ENCODE measurements around the gene TCF4.

DNA sequence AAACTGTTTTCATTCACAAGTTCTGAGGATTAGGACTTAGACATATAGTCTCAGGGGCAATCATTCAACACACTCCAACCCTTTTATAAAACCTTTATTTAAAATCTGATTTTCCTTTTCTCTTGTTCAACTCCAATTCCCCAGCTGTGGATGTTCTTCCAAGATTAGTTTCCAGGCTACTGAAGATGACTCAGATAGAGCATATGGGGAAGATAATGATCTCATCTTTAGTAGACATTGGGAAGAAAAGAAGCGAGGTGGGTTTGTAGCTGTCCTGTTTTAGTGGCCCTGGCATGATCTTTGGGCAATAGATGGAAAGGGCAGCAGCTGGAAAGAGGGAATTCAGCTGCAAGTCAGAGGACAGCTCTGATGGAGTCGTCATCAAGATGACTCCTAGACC is 381.1 kb downstream of the TCF4 start:
- TF ChIP-seq, protein P1, sequence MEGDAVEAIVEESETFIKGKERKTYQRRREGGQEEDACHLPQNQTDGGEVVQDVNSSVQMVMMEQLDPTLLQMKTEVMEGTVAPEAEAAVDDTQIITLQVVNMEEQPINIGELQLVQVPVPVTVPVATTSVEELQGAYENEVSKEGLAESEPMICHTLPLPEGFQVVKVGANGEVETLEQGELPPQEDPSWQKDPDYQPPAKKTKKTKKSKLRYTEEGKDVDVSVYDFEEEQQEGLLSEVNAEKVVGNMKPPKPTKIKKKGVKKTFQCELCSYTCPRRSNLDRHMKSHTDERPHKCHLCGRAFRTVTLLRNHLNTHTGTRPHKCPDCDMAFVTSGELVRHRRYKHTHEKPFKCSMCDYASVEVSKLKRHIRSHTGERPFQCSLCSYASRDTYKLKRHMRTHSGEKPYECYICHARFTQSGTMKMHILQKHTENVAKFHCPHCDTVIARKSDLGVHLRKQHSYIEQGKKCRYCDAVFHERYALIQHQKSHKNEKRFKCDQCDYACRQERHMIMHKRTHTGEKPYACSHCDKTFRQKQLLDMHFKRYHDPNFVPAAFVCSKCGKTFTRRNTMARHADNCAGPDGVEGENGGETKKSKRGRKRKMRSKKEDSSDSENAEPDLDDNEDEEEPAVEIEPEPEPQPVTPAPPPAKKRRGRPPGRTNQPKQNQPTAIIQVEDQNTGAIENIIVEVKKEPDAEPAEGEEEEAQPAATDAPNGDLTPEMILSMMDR (IDR thresholded peaks at IDR 0.05): no peak
- no peak for TF ChIP-seq POLR2A (IDR thresholded peaks at IDR 0.05)
